HL-60 (cell line): ENCODE results near the gene KLC3.

Experiments used
- CTCF ChIP-seq: IDR thresholded peaks from one replicate; pipeline ENCODE4 v1.5.1; 2011; ENCODE audit warnings: low read length, control low read depth, inconsistent platforms; ENCODE audit not compliant: insufficient read depth
- GABPA ChIP-seq: IDR thresholded peaks from 2 replicates; pipeline ENCODE4 v1.6.1; 2012; ENCODE audit warnings: low read depth
- POLR2AphosphoS5 ChIP-seq: IDR thresholded peaks from 2 replicates; pipeline ENCODE4 v1.6.1; 2012; ENCODE audit warnings: low read depth
- REST ChIP-seq: IDR thresholded peaks from 2 replicates; pipeline ENCODE4 v1.6.1; 2012; ENCODE audit warnings: low read depth; ENCODE audit not compliant: insufficient replicate concordance

GRCh38 chr19:45322744-45323281 lies 17.7 kb upstream of the KLC3 start, which contains the start of gene CKM:
- TF ChIP-seq CTCF (no peak), POLR2AphosphoS5 (no peak), GABPA (no peak), REST (no peak)
